Upper lobe of left lung (tissue), 4 donors: ENCODE results near the gene USP32.

Experiments
- CTCF ChIP-seq, 6 experiments: fragments of 450-650 bp in 4 of 6; fragments of 200-600 bp in 2 of 6; sonication (generic) in 2 of 6; IDR thresholded peaks; one replicate each; pipeline ENCODE4 v1.5.1; 2016 to 2019; ENCODE audit warnings: antibody characterized with exemption in 6 of 6
- EP300 ChIP-seq, 4 donors: sonication (generic); formaldehyde crosslinking; IDR thresholded peaks; one replicate each; pipeline ENCODE4 v1.5.1; 2017; ENCODE audit warnings: antibody characterized with exemption in 4 of 4, control low read depth in 2 of 4
- POLR2A ChIP-seq, 4 donors: fragments of 450-650 bp; IDR thresholded peaks; one replicate each; pipeline ENCODE4 v1.5.1; 2016 to 2017; ENCODE audit warnings: antibody characterized with exemption in 4 of 4, mild to moderate bottlenecking in 2 of 4
- POLR2AphosphoS5 ChIP-seq, 2 donors: sonication (generic); formaldehyde crosslinking; IDR thresholded peaks; one replicate each; pipeline ENCODE4 v1.5.1; 2017; ENCODE audit warnings: antibody characterized with exemption in 2 of 2

GRCh38 chr17:60158751-60159478 is 233.0 kb downstream of the USP32 start:
- TF ChIP-seq CTCF (IDR thresholded peaks at IDR 0.05) (no peak), EP300 (IDR thresholded peaks at IDR 0.05) (no peak), POLR2AphosphoS5 (IDR thresholded peaks at IDR 0.05) (no peak), POLR2A (IDR thresholded peaks at IDR 0.05) (no peak)
